ENCODE data around the gene MYH13. TPM values are rescaled to one million over a fixed set of nuclear protein-coding genes. Genes with fewer than 3 reads are reported as not detected.

Gene MYH13
- total RNA-seq, 4 donors from 2014 or later: not detected

GRCh38 chr17:10369239-10369638 lies 3.6 kb downstream of the MYH13 start:
- Histone ChIP-seq H3K9me3 (no peaks in the 10 kb centered on the region), H3K36me3 (no peaks in the 10 kb centered on the region), H3K27me3 (no peaks in the 10 kb centered on the region), H3K4me3 (no peak overlapping the region), H3K4me1 (no peaks in the 10 kb centered on the region), H3K27ac (no peak overlapping the region)
- 84 to 89% methylated on average over 1 of the region's 1 CpG for WGBS, 2 donors
- no peak for DNase-seq (ENCODE audit: low spot score in 2 of 2)
- no peak for TF ChIP-seq CTCF (IDR thresholded peaks at IDR 0.05)

DNA sequence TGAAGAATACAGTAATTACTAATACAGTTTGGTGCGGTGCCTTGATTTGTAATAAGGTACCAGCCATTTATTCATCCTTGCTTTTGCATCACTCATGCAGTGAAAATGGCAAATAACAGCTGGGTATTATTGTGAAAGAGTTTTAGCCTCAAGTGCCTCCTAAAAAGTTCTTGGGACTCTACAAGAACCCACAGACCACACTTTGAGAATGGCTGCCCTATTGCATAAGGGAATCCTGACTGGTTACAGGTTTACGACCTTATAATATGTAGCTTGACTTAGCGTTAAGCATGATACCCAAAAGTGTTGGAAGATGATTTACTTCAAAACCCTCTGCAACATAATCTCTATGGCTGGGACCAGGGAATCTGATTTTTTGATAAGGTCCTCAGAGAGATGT lies 4.2 kb downstream of the MYH13 start:
- 89% methylated on average over 3 of the region's 3 CpGs for WGBS, 2 donors
- TF ChIP-seq CTCF (IDR thresholded peaks at IDR 0.05) (no peak), EP300 (IDR thresholded peaks at IDR 0.05) (no peak), POLR2A (IDR thresholded peaks at IDR 0.05) (no peak)
- no peaks in the 10 kb centered on the region for H3K4me1 ChIP-seq

DNA sequence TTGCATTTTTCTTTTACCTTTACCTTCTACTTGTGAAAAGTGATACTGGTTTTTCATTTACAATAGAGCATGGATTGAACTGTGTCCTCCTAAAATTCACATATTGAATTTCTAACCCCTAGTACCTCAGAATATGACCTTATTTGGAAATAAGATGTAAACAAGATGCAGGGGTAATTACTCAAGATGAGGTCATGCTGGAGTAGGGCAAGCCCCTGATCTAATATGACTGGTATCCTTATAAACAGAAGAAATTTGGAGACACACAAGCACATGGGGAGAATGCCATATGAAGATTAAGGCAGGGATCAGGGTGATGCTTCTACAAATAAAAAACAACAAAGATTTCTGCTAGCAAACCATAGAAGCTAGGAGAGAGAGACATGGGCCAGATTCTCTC lies 12.2 kb downstream of the MYH13 start:
- TF ChIP-seq EP300 (IDR thresholded peaks at IDR 0.05) (no peak), CTCF (IDR thresholded peaks at IDR 0.05) (no peak), POLR2A (IDR thresholded peaks at IDR 0.05) (no peak)
- H3K27ac ChIP-seq: no peak overlapping the region
- no peaks in the 10 kb centered on the region for H3K4me1 ChIP-seq
- H3K9me3 ChIP-seq: no peaks in the 10 kb centered on the region
- H3K27me3 ChIP-seq: no peaks in the 10 kb centered on the region
- H3K4me3 ChIP-seq: no peak overlapping the region
- DNase-seq (ENCODE audit: low spot score in 2 of 2): no peak
- no peaks in the 10 kb centered on the region for H3K36me3 ChIP-seq

More for the DNA sequence above, 4.2 kb downstream of the MYH13 start:
- Histone ChIP-seq H3K9me3 (no peaks in the 10 kb centered on the region), H3K4me3 (no peak overlapping the region), H3K27me3 (no peaks in the 10 kb centered on the region), H3K36me3 (no peaks in the 10 kb centered on the region), H3K27ac (no peak overlapping the region)
- no peak for DNase-seq (ENCODE audit: low spot score in 2 of 2)

DNA sequence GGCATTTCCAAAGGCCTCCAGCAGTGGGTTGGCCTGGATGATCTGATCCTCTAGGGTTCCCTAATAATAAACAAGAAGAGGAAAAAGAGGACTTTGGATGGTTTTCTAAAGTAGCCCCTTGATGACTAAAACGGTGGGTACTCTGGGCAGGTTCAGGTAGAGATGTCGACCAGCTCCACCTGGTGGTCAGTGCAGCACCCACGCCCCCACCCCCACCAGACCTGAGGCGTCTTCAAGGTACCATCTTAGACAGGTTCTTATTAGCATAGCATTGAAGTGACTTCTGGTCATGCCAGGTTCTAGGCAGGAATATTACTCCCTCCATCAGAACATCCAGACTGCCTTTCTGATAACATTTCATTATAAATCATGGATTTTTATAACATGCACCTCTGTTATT lies 15.0 kb downstream of the MYH13 start:
- Histone ChIP-seq H3K27ac (no peak overlapping the region), H3K27me3 (no peaks in the 10 kb centered on the region), H3K36me3 (no peaks in the 10 kb centered on the region), H3K4me1 (no peaks in the 10 kb centered on the region), H3K9me3 (no peaks in the 10 kb centered on the region), H3K4me3 (no peak overlapping the region)
- no peak for DNase-seq (ENCODE audit: low spot score in 2 of 2)
- 8% methylated on average over 4 of the region's 4 CpGs for WGBS, 2 donors
- TF ChIP-seq POLR2A (IDR thresholded peaks at IDR 0.05): no peak
- TF ChIP-seq CTCF (IDR thresholded peaks at IDR 0.05): peak in 1 of 5 experiments; percentile 24

GRCh38 chr17:10354651-10355050 lies 18.2 kb downstream of the MYH13 start:
- no peak for TF ChIP-seq CTCF (IDR thresholded peaks at IDR 0.05)
- no peak for TF ChIP-seq EP300 (IDR thresholded peaks at IDR 0.05)
- TF ChIP-seq POLR2A (IDR thresholded peaks at IDR 0.05): no peak
- WGBS, 2 donors: 70 to 71% methylated on average over 9 of the region's 9 CpGs
- H3K9me3 ChIP-seq: no peaks in the 10 kb centered on the region
- no peaks in the 10 kb centered on the region for H3K27me3 ChIP-seq
- no peak overlapping the region for H3K27ac ChIP-seq
- no peaks in the 10 kb centered on the region for H3K4me1 ChIP-seq
- no peaks in the 10 kb centered on the region for H3K36me3 ChIP-seq
- no peak for DNase-seq (ENCODE audit: low spot score in 2 of 2)
- no peak overlapping the region for H3K4me3 ChIP-seq
